Occipital lobe (tissue), 2 donors: ENCODE measurements around the gene WRAP73. TPM values are rescaled to one million over a fixed set of nuclear protein-coding genes. Genes with fewer than 3 reads are reported as not detected.

Experiments used
- DNase-seq: peaks from one replicate; lab custom pipeline; 2025; lab: John Stamatoyannopoulos, UW
- total RNA-seq: library from RNA; depleted of rRNA; stranded (reverse); fragments of >200 nt; gene quantifications from one replicate; pipeline ENCODE4 v1.2.3, GENCODE V29; 2014

Gene WRAP73
- total RNA-seq, 1 donor from 2014 or later: 10.8 TPM

DNA sequence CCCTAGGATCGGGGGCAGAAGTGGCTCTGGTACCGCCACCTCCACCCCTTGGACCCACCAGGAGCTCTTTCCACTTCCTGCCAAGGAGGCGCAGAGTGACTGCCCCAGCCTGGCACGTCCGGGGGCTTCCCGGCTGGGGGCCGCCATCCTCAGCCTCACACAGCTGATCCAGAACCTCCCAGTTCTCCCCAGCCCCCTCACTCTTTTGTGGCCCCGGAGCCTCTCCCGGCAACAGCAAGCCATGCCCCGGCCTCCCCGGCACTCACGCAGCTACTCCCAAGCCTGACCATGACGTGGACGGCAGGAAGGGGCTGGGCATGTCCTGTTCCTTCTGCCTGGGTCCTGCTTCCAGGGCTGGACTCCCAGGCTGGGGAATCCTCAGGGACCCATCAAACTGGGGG is 19.5 kb upstream of the WRAP73 start:
- no peak for DNase-seq

DNA sequence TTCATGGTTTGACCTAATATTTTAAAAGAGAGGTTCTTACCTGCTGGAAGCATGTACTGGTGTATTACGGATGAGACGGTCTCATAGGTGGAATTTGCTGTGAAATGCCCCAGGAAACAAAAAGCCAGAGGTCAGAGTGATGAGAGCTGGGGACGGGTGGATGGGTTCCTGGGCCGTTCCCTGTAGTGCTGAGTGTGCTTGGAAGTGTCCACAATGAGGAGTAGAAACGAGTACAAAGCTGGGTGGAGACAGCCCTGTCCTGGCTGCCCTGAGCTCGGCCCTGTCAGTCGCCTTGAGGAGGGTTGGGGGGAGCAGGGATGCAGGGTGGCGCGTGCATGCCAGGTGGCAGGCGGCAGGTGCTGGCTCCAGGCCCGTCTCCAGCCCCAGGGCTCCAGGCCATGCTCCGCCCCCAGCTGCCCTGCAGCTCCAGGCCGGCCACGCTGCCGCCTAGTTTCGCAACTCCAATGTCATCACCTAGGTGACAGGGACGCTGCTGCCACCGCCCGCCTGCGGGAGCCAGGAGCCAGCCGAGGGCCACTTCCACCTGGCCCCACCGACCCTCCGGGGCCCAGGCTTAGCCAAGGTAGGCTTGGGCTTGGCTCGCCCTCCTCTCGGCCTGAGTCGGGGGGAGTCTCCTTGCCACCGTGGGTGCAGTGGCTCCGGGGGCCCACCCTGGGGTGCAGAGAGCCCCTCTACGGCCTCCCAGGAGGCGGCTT is 18.8 kb upstream of the WRAP73 start:
- no peak for DNase-seq

DNA sequence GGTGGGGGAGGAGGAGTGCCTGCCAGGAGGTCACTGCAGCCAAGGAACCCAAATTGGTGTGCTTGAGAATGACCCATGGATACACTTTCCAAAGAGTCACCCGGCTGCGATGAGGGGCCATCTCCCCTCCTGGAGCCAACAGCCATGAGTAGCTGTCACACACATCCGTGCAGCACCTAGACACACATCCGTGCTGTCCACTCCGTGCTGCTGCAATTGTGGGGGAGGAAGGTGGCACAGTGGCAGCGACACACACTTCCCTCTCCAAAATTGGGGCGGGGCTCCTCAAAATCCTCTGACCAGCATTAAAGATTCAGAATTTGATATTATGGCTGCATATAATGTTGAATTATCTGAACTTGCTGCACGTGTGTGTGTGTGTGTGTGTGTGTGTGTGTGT is 18.2 kb upstream of the WRAP73 start:
- no peak for DNase-seq

DNA sequence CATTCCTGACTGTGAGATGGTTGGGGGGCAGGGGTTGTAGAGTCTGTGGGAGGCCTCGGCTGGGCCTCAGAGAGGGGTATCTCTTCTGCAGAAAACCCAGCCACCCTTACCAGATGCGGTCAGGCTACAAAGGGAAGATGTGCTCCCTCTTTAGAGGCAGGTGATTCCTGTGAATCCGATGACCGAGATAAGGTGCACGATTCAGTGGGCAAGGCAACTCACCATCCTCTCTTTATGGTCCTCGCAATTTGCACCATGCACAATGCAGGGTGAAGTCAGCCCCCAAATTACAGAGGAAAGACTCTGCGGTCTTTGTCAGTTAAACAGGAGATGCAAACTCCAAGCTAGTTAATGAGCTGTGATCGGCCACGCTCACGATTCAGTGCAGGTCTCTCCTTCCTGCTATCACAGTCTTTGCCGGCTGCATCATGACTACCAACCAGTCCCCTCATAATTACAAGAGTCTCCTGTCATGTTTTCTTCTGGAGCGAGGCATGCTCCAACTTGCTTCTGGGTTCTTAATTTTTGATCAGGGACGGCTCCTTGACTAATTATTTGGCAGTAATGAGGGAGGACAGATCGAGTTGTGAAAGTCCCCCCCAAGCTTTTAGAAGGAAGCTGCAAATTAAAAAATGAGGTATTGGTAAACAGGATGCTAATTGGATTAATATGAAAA is 14.9 kb upstream of the WRAP73 start:
- DNase-seq: no peak

DNA sequence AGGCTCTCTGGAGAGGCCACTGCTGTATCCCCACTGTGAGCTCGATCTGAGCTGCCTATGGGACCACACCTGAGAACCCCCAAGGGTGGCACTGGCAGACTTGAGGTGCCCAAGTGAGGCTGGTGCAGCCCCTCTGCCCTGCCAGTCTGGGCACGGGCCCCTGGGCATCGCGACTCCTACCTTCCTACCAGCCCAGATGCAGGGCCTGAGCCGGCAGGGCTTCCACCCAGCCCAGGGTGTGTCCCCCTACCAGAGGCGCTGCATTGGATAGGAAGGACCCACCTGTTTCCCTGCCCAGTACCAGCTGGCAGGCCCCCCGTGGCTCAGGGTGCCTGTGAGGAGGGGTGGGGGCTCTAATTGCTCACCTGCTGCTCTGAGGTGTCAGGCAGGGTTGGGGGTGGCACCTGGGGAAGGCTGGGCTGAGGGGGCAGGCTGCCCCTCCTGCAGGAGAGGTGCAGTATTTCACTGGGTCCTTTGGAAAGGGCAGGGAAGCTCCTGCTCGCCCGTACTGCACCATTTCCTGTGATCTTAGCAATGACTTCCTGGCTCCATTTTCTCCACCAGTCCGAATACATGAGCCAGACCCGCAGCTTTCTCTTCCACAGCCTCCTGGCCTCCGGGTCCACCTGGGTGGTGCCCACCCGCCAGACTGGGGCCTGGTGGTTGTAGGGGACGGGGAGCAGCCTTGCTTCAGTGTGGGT is 14.2 kb upstream of the WRAP73 start:
- no peak for DNase-seq

DNA sequence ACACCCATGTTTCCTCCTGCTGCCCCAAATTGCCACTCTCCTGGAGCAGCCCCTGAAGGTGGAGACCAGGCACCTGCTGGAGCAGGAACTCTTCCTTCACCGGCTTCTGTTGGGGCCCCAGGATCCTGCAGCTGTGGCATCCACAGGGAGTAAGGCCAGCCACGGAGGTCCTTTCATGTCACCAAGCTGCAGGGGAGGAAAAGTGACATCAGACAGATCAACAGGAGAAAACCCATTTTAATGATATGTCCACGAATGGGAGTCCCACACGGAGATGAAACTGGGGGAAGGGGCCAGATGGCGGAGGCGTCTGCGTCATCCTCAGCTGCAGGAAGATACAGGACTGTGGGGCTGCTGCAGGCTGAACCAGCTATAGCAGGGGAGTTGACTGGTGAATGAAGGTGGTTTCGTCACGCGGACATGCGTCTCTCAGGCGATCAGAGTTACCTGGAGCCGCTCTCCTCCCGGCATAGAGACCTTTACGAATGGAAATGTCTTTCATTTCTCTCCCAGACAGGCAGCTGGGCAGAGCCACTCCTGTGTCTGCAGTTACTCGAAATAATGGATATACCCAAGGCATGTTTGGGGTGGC is 12.3 kb upstream of the WRAP73 start:
- DNase-seq: no peak

DNA sequence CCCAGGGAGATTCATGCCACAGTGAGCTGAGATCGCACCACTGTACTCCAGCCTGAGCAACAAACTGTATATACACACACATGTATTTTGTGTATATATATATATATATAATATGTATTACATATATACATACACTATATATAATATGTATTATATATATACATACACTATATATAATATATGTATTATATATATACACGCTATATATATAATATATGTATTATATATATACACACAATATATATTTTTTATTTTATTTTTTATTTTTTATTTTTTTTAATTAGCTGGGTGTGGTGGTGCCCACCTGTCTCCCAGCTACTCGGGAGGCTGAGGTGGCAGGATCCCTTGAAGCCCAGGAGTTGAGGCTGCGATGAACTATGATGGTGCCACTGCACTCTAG is 11.7 kb upstream of the WRAP73 start:
- no peak for DNase-seq

DNA sequence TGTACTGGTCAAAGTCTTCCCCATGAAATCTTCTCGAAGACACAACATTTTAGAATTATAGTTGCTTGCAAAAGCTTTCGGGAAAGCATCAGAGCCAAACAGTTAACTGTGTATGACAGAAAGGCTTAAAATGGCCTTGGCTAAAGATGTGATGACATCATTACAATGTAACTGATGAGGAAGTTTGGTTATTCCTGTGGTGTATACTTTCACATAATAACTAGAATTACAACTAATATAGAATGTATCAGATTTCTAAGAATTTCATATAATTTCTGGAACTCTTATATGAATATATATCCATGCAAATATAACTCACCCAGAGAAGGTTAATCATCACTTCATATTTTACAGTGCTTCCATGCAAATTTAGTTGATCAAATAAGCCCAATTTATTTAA is 10.8 kb upstream of the WRAP73 start:
- no peak for DNase-seq

DNA sequence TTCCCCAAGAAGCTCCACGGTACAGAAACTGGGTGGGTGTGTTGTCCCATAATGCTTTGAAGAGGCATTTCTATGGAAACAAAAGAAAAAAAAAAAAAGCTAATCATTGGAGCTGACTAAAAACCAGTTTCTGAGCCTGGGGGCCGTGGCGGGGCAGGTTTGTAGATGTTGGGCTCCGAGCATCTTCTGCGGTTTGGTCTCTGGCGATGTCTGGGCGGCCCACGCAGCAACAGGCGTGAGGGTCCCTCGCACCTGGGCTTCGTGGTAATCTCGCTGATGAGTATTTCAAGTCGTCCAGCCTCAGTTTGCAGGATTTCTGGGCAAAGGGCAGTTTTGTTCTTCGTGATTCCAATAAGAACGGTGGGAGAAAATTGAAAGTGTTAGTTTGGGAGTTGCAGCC is 9.2 kb upstream of the WRAP73 start:
- DNase-seq: no peak

DNA sequence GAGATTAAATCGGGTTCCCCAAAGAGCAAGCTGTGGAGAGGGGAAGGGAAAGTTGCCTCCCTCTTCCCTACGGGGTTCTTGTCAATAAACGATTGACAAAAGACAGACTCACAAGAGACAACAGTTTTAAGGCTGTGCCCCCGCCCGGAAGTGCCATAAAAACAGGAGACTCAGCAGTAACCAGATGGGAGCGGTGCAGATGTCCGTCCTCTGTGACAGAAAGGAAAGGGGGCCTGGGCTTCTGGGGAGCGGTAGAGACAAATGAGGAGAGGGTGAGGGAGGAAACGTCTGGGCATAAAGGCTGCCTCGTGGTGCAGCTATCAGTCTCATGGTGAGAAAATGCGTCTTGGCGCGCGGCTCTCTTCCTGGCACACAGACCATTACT is 8.3 kb upstream of the WRAP73 start:
- DNase-seq: no peak

DNA sequence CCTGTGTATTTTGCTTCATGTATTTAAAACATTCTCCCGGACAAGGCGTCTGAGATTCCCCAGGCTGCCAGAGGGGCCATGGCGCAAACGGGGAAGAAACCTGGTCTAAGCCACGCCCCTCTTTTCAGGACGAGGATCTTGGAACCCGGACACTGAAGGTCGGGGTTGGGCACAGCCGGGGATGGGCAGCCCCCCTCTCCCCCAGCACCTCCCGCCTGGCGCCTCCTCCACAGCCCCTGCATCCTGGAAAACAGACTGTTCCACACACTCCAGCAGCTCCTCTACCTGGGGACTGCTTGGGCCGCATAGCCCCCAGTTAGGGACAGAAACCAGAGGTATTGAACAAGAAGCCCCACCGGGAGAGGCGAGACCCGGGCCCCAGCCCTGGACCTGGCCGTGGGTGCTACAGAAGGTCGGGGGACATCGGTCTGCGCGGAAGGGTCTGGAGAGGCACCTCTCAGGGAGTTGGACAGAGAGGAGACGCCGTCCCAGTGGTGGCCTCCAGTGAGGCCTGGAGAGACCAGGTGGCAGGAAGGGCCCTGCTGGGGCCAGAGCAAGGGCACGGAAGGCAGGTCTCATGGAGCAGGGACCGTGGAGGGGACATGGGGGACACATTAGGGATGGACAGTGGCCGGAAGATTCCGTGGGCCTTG is 7.8 kb upstream of the WRAP73 start:
- DNase-seq: no peak

DNA sequence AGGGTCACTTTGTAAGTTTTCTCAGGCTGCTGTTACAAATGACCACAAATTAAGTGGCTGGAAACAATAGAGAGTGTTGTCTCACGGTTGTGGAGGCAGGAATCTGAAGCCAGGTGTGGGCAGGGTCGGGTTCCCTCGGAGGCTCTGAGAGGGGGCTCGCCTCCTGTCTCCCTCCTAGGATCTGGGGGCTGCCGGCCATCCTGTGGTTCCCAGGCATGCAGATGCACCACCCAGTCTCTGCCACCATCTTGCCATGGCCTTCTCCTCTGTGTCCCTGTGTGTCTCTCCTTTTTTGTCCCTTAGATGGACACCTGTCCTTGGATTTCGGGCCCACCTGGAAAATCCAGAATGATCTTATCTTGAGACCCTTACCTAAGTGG is 7.2 kb upstream of the WRAP73 start:
- no peak for DNase-seq

DNA sequence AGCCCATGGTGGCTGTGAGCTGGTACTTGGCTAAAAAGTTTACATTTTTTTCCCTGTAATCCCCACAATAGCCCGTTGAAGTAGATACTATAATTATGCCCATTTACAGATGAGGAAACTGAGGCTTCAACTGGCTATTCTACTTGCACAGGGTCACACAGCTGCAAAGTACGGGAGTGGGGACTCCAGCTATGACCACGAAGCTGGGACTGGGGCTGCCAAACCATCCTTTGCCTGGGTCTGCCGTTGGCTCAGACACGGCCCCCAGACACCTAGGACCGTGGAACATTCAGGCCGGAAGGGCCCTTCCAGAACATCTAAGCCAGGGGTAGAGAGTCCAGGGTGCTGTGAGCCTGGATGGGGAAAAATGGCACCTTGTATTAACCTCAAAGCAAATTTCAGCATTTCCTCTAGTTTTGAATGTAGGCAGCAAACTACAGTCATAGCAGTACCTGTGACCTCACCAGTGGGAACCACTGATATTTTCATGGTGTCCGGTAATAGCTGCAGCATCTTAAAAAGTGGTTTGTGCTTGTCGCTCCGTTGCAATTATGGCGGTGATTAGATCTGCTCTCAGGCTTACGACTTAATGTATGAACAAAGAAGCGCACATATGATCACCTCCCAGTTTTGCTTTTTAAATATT is 6.7 kb upstream of the WRAP73 start:
- no peak for DNase-seq

DNA sequence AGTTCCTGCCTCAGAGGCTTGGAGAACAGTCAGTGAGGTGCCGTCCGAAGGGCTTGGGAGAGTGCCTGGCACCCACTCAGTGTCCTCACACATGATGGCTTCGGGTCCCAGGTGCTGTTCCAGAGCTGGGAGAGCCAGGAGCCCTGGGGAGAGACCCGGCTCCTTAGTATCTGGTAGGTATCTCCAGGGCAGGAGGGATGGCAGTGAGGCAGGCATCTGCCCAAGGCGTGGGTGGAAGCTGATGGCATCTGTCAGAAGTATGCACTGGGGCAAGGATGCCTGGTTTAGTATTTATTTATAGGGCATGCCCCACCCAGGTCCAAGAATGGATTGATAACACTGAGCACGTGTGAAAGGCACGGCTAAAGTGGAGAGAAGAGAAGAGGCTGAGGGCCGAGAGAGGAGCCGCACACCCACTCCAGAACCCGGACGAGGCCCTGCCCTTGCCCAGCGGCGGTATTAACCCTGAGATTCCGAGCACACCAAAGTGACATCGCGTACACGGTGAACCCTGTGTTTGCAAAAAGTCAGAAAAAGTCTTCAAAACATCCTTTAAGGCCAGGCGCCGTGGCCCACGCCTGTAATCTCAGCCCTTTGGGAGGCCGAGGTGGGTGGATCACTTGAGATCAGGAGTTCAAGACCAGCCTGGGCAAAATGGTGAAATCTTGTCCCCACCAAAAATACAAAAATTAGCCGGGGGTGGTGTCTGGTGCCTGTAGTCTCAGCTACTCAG is 4.8 kb upstream of the WRAP73 start:
- no peak for DNase-seq

DNA sequence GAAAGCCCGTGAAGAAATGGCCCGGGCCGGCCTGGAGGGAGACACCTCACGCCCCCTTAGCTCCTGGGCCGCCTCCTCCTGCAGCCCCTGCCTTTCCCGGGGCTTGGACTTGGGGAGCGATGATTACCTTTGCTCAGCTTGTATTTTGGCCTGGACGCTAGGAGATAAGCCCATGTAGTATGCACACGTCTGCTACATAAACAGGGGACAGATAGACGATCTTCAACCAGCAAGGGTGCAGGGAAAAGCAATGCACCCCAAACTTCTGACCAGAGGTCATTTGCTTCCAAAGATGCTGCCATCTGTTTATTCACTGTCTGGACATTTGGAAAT is 3.3 kb upstream of the WRAP73 start:
- no peak for DNase-seq

DNA sequence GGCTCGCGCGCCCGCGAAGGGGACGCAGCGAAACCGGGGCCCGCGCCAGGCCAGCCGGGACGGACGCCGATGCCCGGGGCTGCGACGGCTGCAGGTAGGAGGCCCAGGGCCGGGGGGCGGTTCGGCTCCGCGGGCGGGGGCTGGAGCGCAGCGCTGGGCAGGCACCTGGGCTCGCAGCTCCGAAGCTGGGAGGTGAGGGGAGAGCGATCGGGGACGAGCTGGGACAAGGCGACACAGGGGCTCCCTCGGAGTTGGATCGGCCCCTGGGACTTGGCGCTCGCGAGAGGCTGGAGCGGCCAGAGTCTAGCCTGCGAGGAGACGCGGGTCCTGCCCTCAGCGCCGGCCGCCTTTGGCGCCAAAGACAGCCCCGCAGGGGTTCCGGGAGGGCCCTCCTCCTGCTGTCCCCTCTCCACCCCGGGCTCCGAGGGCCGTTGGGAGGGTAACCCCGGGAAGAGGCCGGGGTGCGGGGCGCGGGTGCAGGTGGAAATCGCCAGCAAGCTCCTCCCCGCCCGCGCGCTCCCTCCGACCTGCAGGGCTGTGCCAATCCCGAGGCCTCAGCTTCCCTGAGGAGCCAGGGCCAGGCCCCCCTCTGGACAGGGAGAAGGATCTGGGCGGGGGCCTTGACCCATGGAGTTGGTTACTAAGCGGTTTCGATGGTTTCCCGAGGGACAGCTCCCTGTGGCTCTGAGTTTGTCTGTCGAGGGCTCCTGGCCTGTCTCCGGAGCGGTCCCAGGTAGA is 2.8 kb upstream of the WRAP73 start:
- DNase-seq: no peak

DNA sequence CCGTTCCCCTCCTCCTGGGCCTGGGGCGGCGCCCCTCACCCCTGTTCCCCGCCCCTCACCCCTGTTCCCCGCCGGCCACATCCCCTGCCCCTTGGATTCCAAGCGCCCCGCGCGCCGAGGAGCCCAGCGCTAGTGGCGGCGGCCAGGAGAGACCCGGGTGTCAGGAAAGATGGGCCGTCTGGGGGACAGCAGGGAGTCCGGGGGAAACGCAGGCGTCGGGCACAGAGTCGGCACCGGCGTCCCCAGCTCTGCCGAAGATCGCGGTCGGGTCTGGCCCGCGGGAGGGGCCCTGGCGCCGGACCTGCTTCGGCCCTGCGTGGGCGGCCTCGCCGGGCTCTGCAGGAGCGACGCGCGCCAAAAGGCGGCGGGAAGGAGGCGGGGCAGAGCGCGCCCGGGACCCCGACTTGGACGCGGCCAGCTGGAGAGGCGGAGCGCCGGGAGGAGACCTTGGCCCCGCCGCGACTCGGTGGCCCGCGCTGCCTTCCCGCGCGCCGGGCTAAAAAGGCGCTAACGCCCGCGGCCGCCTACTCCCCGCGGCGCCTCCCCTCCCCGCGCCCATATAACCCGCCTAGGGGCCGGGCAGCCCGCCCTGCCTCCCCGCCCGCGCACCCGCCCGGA is 2.1 kb upstream of the WRAP73 start, which contains the start of gene TP73:
TP73 (plus strand) TSS at position 587 of the 618 bp plus-strand sequence. CDS start 29,850 bp downstream, outside the sequence.
- no peak for DNase-seq

DNA sequence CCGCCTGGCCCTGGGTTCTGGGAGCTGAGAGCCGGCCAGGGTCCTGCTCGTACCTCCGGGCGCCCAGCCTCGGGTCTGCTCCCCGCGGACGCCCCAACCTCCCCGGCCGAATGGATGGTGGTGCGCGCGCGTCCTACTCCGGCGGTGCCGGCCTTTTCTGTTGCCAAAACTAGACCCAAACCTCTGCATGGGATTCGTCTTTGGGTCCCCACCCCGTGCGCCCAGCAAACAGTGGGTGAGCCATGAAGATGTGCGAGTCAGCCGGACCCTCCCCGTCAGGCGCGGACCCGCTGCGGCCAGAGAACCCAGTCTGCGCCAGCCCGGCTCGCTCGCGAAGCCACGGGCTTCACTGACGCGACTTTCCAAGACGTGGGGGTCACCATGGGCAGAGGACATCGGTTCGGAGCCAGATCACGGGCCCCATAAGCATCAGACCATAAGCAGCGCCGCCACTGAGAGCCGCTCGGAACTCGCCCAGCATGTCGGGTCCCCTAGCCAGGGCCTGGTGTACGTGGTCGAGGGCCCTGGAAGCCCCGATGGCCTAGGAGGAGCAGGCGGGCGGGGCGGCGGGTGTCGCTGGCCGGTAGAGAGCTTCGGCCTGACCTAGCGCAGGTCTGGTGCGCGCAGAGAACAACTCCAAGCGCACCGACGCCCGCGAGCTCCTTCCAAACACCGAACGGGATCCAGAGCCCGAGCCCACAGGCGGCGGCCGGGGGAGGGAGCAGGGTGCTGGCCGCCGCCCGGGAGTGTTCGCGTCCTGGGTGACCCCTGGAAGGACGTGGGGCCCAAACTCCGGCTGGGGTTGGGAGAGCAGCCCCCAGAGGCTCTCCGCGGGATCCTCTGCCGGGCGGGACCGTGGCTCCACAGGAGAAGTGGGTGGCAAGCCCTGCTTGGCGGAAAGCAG is 1.4 kb upstream of the WRAP73 start:
- DNase-seq: no peak
